A549 (cell line): Measurements from ENCODE around the gene ZNF436.

Experiments
- CEBPB ChIP-seq, 2 experiments: fragments of >200 bp in 1 of 2; sonication (Bioruptor Twin) in 1 of 2; formaldehyde crosslinking in 1 of 2; IDR thresholded peaks; 2 replicates each; pipeline ENCODE4 v1.6.1; 2012 to 2016
- CTCF ChIP-seq: fragments of >200 bp; sonication (Bioruptor Twin); formaldehyde crosslinking; IDR thresholded peaks from 3 replicates; pipeline ENCODE4 v1.5.1; 2016
- ELK1 ChIP-seq: fragments of 150-350 bp; IDR thresholded peaks from 2 replicates; pipeline ENCODE4 v1.6.1; 2014; ENCODE audit warnings: low read depth, mild to moderate bottlenecking, low read length
- EP300 ChIP-seq, 2 experiments: fragments of >200 bp; sonication (Bioruptor Twin); formaldehyde crosslinking; IDR thresholded peaks; 2 replicates in 1 of 2; 3 replicates in 1 of 2; pipeline ENCODE4 v1.6.1; 2016 to 2017
- ESRRA ChIP-seq: fragments of 150-350 bp; IDR thresholded peaks from 2 replicates; pipeline ENCODE4 v1.6.1; 2014; ENCODE audit warnings: mild to moderate bottlenecking, low read length, borderline replicate concordance
- GATA3 ChIP-seq: IDR thresholded peaks from 2 replicates; pipeline ENCODE4 v1.6.1; 2012; ENCODE audit warnings: borderline replicate concordance
- POLR2A ChIP-seq: IDR thresholded peaks from 2 replicates; pipeline ENCODE4 v1.6.1; 2012; ENCODE audit warnings: mild to moderate bottlenecking, low read length
- RFX5 ChIP-seq: fragments of 450-650 bp; IDR thresholded peaks from 2 replicates; pipeline ENCODE4 v1.7.1; 2014; ENCODE audit warnings: antibody characterized with exemption, mild to moderate bottlenecking, moderate library complexity
- ZC3H11A ChIP-seq: fragments of 450-650 bp; IDR thresholded peaks from 2 replicates; pipeline ENCODE4 v1.6.1; 2014; ENCODE audit warnings: antibody characterized with exemption, mild to moderate bottlenecking

- TF ChIP-seq CTCF (no peak), POLR2A (no peak), GATA3 (no peak), RFX5 (no peak), ELK1 (no peak), EP300 (IDR thresholded peaks at IDR 0.05) (no peak), ZC3H11A (no peak), ESRRA (no peak), CEBPB (IDR thresholded peaks at IDR 0.05) (no peak)
Observed at GRCh38 chr1:23352096-23352695, 17.4 kb downstream of the ZNF436 start.
